Liver (tissue), 9 donors: ENCODE data around the gene APBB1. TPM values are rescaled to one million over a fixed set of nuclear protein-coding genes. Genes with fewer than 3 reads are reported as not detected.

ENCODE experiments used
- DNase-seq: peaks from one replicate; pipeline ENCODE4 v3.0.0-alpha.2; 2017; ENCODE audit warnings: low spot score
- H3K27ac ChIP-seq, 2 donors: one replicate each; pipeline ENCODE4 v1.7.0; 2013; ENCODE audit warnings: inconsistent platforms in 2 of 2, low read length in 2 of 2, control low read depth in 1 of 2, low read depth in 1 of 2, mild to moderate bottlenecking in 1 of 2
- H3K27me3 ChIP-seq, 4 donors: one replicate each; pipeline versions ENCODE4 v1.6.1 to v1.7.0; 2013; ENCODE audit warnings: low read length in 3 of 4, inconsistent platforms in 1 of 4, mild to moderate bottlenecking in 1 of 4, moderate library complexity in 1 of 4; ENCODE audit not compliant: control insufficient read depth in 4 of 4, insufficient read depth in 4 of 4
- H3K36me3 ChIP-seq, 4 donors: one replicate each; pipeline versions ENCODE4 v1.6.1 to v1.7.0; 2013; ENCODE audit warnings: low read length in 3 of 4, mild to moderate bottlenecking in 3 of 4, low read depth in 1 of 4, moderate library complexity in 1 of 4; ENCODE audit not compliant: control insufficient read depth in 4 of 4, insufficient read depth in 3 of 4
- H3K4me1 ChIP-seq, 4 donors: one replicate each; pipeline versions ENCODE4 v1.6.1 to v1.7.0; 2013; ENCODE audit warnings: low read length in 3 of 4, mild to moderate bottlenecking in 3 of 4, moderate library complexity in 1 of 4; ENCODE audit not compliant: control insufficient read depth in 4 of 4, insufficient read depth in 4 of 4
- H3K4me3 ChIP-seq, 3 donors: one replicate each; pipeline versions ENCODE4 v1.6.1 to v1.7.0; 2013; ENCODE audit warnings: low read length in 3 of 3, control low read depth in 1 of 3, low read depth in 1 of 3, mild to moderate bottlenecking in 1 of 3
- H3K9ac ChIP-seq, 2 donors: one replicate each; pipeline ENCODE4 v1.7.0; 2013; ENCODE audit warnings: low read length in 2 of 2, mild to moderate bottlenecking in 2 of 2, moderate library complexity in 2 of 2, control low read depth in 1 of 2, low read depth in 1 of 2
- H3K9me3 ChIP-seq, 4 donors: one replicate each; pipeline versions ENCODE4 v1.6.1 to v1.7.0; 2013; ENCODE audit warnings: low read length in 3 of 4; ENCODE audit not compliant: control insufficient read depth in 4 of 4
- ATF3 ChIP-seq: IDR thresholded peaks from 2 replicates; pipeline ENCODE4 v1.6.1; 2016; ENCODE audit warnings: antibody characterized with exemption
- EGR1 ChIP-seq, 2 donors: IDR thresholded peaks; 2 replicates each; pipeline ENCODE4 v1.6.1; 2016 to 2018; ENCODE audit warnings: antibody characterized with exemption in 2 of 2, low read depth in 2 of 2
- FOXA1 ChIP-seq: IDR thresholded peaks from 2 replicates; pipeline ENCODE4 v1.6.1; 2016; ENCODE audit warnings: antibody characterized with exemption
- FOXA2 ChIP-seq: IDR thresholded peaks from 2 replicates; pipeline ENCODE4 v1.6.1; 2016; ENCODE audit warnings: antibody characterized with exemption
- GABPA ChIP-seq, 2 donors: IDR thresholded peaks in 1 of 2; conservative IDR thresholded peaks in 1 of 2; 2 replicates each; pipeline ENCODE4 v1.6.1; 2016; ENCODE audit warnings: antibody characterized with exemption in 2 of 2, mild to moderate bottlenecking in 1 of 2, moderate library complexity in 1 of 2
- HNF4A ChIP-seq, 2 donors: conservative IDR thresholded peaks; 2 replicates each; pipeline ENCODE4 v1.6.1; 2016; ENCODE audit warnings: antibody characterized with exemption in 2 of 2, mild to moderate bottlenecking in 2 of 2
- HNF4G ChIP-seq: IDR thresholded peaks from 2 replicates; pipeline ENCODE4 v1.6.1; 2016; ENCODE audit warnings: antibody characterized with exemption
- JUND ChIP-seq, 2 donors: IDR thresholded peaks; 2 replicates each; pipeline ENCODE4 v1.6.1; 2016; ENCODE audit warnings: antibody characterized with exemption in 2 of 2
- MAX ChIP-seq: IDR thresholded peaks from 2 replicates; pipeline ENCODE4 v1.6.1; 2016; ENCODE audit warnings: antibody characterized with exemption
- NR2F2 ChIP-seq: IDR thresholded peaks from 2 replicates; pipeline ENCODE4 v1.6.1; 2016; ENCODE audit warnings: antibody characterized with exemption
- RAD21 ChIP-seq, 2 donors: IDR thresholded peaks; 2 replicates each; pipeline ENCODE4 v1.6.1; 2016; ENCODE audit warnings: antibody characterized with exemption in 2 of 2, mild to moderate bottlenecking in 2 of 2
- REST ChIP-seq: IDR thresholded peaks from 2 replicates; pipeline ENCODE4 v1.6.1; 2016; ENCODE audit warnings: antibody characterized with exemption, mild to moderate bottlenecking
- RXRA ChIP-seq, 2 donors: IDR thresholded peaks; 2 replicates each; pipeline ENCODE4 v1.6.1; 2017 to 2018; ENCODE audit warnings: antibody characterized with exemption in 2 of 2, mild to moderate bottlenecking in 1 of 2
- SP1 ChIP-seq: IDR thresholded peaks from 2 replicates; pipeline ENCODE4 v1.6.1; 2018; ENCODE audit warnings: antibody characterized with exemption, mild to moderate bottlenecking
- TAF1 ChIP-seq: conservative IDR thresholded peaks from 2 replicates; pipeline ENCODE4 v1.6.1; 2016; ENCODE audit warnings: antibody characterized with exemption, mild to moderate bottlenecking
- YY1 ChIP-seq: IDR thresholded peaks from 2 replicates; pipeline ENCODE4 v1.6.1; 2016; ENCODE audit warnings: antibody characterized with exemption, mild to moderate bottlenecking
- ZBTB33 ChIP-seq: IDR thresholded peaks from 2 replicates; pipeline ENCODE4 v1.6.1; 2016; ENCODE audit warnings: antibody characterized with exemption
- WGBS: extraction: QIAGEN DNeasy Blood & Tissue Kit; methylation state at CpG from one replicate; pipeline ENCODE4 v1.1.7; 2013; 5-methylcytosine and 5-hydroxymethylcytosine counted together
- polyA plus RNA-seq, 2 donors: library from polyadenylated mRNA; stranded (reverse) in 1 of 2; unstranded in 1 of 2; fragments of 200-250 nt in 1 of 2; fragments of >200 nt in 1 of 2; fragmentation: Nextera tagmentation in 1 of 2; extraction: Ambion mirVana in 1 of 2; gene quantifications; one replicate each; pipeline versions ENCODE4 v1.2.1 to v1.2.3, GENCODE V29; 2013 to 2015
- total RNA-seq, 2 donors: library from RNA; depleted of rRNA; stranded (reverse); fragments of >200 nt; gene quantifications; one replicate each; pipeline ENCODE4 v1.2.3, GENCODE V29; 2014
- TF ChIP-seq, protein P1 (sequence below): fragments of 150-350 bp; IDR thresholded peaks from 2 replicates; pipeline ENCODE4 v1.5.1; 2017; ENCODE audit warnings: improper control_type of control experiment, low read depth, low read length; ENCODE audit not compliant: missing input control
- donor health status: healthy.
- donor health status: healthy.
- donor health status: healthy.
- donor health status: healthy.
- donor health status: healthy.

APBB1 gene
- total and polyA plus RNA-seq, 4 donors: 2.5 to 8.6 (median 6.3) TPM

DNA sequence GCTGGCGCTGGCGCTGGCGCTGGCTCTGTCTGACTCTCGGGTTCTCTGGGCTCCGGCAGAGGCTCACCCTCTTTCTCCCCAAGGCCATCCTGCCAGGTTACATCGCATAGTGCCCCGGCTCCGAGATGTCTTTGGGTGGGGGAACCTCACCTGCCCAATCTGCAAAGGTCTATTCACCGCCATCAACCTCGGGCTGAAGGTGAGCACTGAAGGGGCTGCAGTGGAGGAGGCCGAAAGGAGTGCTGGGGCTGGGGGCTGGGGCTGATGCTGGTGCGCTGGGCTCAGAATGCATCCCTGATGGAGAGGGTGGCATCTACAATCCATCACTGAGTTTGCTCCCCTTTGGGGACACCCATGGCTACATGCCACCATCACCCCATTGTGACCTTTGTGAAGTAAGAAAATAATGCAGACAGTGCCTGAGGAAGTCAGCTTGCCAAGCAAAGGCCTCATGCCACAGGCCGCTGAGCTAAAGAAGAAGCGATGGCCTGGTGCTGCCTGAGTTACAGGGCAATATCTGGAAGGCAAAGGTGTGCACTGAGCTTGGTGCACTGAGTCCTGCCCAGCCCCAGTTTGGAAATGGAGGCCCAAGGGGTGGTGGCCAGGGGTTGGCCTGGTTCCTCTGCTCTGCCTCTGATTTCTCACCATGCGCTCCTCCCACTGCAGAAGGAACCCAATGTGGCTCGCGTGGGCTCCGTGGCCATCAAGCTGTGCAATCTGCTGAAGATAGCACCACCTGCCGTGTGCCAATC lies 28.0 kb downstream of the APBB1 start:
- no peak for DNase-seq
- H3K4me1 ChIP-seq: peaks cover 8 to 40% (median 30%) of the 10 kb centered on the region in 4 donors
- no peaks in the 10 kb centered on the region for H3K9me3 ChIP-seq
- H3K36me3 ChIP-seq: peaks cover 0 to 13% (median 7%) of the 10 kb centered on the region in 4 donors
- no peak for TF ChIP-seq JUND (IDR thresholded peaks at IDR 0.05)
- no peak for TF ChIP-seq RXRA (IDR thresholded peaks at IDR 0.05)
- TF ChIP-seq RAD21 (IDR thresholded peaks at IDR 0.05): no peak
- TF ChIP-seq NR2F2: no peak
- TF ChIP-seq GABPA (IDR thresholded peaks at IDR 0.05 in 1 of 2, conservative IDR thresholded peaks at IDR 0.05 in 1 of 2): no peak
- TF ChIP-seq, protein P1, sequence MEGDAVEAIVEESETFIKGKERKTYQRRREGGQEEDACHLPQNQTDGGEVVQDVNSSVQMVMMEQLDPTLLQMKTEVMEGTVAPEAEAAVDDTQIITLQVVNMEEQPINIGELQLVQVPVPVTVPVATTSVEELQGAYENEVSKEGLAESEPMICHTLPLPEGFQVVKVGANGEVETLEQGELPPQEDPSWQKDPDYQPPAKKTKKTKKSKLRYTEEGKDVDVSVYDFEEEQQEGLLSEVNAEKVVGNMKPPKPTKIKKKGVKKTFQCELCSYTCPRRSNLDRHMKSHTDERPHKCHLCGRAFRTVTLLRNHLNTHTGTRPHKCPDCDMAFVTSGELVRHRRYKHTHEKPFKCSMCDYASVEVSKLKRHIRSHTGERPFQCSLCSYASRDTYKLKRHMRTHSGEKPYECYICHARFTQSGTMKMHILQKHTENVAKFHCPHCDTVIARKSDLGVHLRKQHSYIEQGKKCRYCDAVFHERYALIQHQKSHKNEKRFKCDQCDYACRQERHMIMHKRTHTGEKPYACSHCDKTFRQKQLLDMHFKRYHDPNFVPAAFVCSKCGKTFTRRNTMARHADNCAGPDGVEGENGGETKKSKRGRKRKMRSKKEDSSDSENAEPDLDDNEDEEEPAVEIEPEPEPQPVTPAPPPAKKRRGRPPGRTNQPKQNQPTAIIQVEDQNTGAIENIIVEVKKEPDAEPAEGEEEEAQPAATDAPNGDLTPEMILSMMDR: no peak
- TF ChIP-seq TAF1: no peak
- TF ChIP-seq ZBTB33: no peak
- no peak for TF ChIP-seq FOXA2
- no peak for TF ChIP-seq HNF4A (conservative IDR thresholded peaks at IDR 0.05)
- TF ChIP-seq HNF4G: no peak
- no peak for TF ChIP-seq YY1
- TF ChIP-seq REST: no peak
- no peak for TF ChIP-seq ATF3
- no peak for TF ChIP-seq SP1
- no peak for TF ChIP-seq EGR1 (IDR thresholded peaks at IDR 0.05; ENCODE audit: low read depth in 2 of 2)
- no peak for TF ChIP-seq MAX
- no peak for TF ChIP-seq FOXA1
- H3K4me3 ChIP-seq: peak overlapping the region; percentile 68 to 93 (median 78)
- no peaks in the 10 kb centered on the region for H3K27me3 ChIP-seq
- H3K9ac ChIP-seq: peak overlapping the region; percentile 75 to 82
- 36% methylated on average over 19 of the region's 19 CpGs for WGBS
- H3K27ac ChIP-seq: peak overlapping the region; percentile 68 to 80
